ENCODE results near the gene WFS1. TPM values are rescaled to one million over a fixed set of nuclear protein-coding genes. Genes with fewer than 3 reads are reported as not detected.

Gene WFS1
- total RNA-seq, 6 experiments from 2014 or later, result 11.3 to 19.7 (median 15.9) TPM

DNA sequence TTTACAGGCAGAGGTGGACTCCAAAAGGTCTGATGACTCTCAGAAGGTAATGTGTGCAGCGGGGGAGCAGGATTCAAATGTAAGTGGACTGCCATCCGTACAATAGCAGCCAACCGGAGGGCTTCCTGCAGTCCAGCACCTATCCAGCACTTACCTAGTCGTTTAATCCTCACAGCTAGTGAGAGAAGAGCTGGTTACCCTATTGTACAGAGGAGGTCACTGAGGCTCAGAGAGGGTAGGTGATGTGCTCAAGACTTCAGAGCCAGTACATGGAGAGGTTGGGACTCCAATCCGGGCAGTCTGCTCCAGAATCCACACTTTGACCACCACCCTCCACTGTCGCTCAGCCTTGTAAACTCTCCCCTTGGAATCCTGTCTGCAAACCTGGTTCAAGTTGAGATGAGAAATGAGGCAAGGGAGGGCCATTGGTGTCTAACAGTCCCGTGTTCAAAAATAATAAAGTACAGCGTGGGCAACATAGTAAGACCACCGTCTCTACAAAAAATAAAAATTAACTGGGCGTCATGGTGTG, 46.8 kb upstream of the WFS1 start:
- intact Hi-C loops (cut with DNase I), result no loop called here
- H3K4me3 ChIP-seq, result no peak overlapping the region
- peaks cover 0 to 4% (median 0%) of the 10 kb centered on the region in 4 donors for H3K9me3 ChIP-seq
- H3K36me3 ChIP-seq, result no peaks in the 10 kb centered on the region
- WGBS (ENCODE audit: insufficient coverage, low coverage, low lambda C conversion rate, missing lambda C conversion rate), result 54% methylated on average over 7 of the region's 10 CpGs
- TF ChIP-seq POLR2A (IDR thresholded peaks at IDR 0.05), result no peak
- TF ChIP-seq, protein P1, sequence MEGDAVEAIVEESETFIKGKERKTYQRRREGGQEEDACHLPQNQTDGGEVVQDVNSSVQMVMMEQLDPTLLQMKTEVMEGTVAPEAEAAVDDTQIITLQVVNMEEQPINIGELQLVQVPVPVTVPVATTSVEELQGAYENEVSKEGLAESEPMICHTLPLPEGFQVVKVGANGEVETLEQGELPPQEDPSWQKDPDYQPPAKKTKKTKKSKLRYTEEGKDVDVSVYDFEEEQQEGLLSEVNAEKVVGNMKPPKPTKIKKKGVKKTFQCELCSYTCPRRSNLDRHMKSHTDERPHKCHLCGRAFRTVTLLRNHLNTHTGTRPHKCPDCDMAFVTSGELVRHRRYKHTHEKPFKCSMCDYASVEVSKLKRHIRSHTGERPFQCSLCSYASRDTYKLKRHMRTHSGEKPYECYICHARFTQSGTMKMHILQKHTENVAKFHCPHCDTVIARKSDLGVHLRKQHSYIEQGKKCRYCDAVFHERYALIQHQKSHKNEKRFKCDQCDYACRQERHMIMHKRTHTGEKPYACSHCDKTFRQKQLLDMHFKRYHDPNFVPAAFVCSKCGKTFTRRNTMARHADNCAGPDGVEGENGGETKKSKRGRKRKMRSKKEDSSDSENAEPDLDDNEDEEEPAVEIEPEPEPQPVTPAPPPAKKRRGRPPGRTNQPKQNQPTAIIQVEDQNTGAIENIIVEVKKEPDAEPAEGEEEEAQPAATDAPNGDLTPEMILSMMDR (IDR thresholded peaks at IDR 0.05), result no peak
- H3K27me3 ChIP-seq, result peaks cover 0 to 23% of the 10 kb centered on the region in 2 donors
- peaks cover 0 to 4% (median 0%) of the 10 kb centered on the region in 4 donors for H3K4me1 ChIP-seq
- DNase-seq (peak in 1 of 3 donors; percentile 17), ATAC-seq (no peak)
- no peak overlapping the region for H3K27ac ChIP-seq

DNA sequence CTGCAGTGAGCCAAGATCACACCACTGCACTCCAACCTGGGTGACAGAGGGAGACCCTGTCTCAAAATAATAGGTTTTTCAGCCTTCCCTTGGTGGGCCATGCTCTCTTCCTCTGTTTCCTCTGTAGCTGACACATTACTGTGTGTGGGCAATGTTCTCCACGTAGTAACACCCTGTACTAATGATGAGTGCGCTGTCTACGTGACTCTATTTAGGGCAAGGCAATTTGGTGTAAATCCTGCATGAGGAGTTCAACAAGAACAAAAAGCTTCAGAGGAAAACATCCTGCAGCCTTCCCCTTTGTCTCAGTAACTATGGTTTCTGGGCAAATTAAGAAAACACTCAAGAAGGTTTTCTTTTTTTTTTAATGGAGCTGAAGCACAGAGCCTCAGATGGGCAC, 44.9 kb upstream of the WFS1 start:
- no peak for ATAC-seq

DNA sequence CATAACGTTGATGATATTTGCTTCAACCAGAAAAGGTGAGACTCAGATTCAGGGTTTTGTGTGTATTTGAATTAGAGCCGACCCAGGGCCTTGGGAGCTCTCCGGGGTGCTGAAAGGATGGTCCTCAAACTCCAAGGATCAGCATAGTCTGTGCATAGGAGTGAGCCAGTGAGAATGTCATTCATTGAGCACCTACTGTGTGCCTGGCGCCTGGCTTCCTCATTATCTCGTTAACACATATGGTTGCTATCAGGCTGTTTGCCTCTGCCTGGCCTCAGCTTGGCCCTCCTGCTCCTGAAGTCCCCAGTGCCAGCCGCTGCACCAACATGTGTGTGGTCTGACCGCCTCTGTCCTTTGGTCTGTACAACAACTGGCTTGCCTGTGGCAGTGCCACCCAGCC, 44.2 kb upstream of the WFS1 start:
- Histone ChIP-seq H3K27me3 (peaks cover 0 to 20% of the 10 kb centered on the region in 2 donors), H3K4me1 (peaks cover 0 to 4% (median 0%) of the 10 kb centered on the region in 4 donors), H3K27ac (no peak overlapping the region), H3K36me3 (no peaks in the 10 kb centered on the region), H3K4me3 (no peak overlapping the region), H3K9me3 (peaks cover 0 to 4% (median 0%) of the 10 kb centered on the region in 4 donors)
- ATAC-seq (no peak), DNase-seq (peak in 2 of 3 donors; percentile 31 to 38)
- 4% methylated on average over 5 of the region's 7 CpGs for WGBS (ENCODE audit: insufficient coverage, low coverage, low lambda C conversion rate, missing lambda C conversion rate)
- intact Hi-C loops (cut with DNase I), result no loop called here
- no peak for TF ChIP-seq POLR2A (IDR thresholded peaks at IDR 0.05)
- TF ChIP-seq, protein P1 (IDR thresholded peaks at IDR 0.05), result no peak

More for the DNA sequence above, 44.9 kb upstream of the WFS1 start:
- WGBS (ENCODE audit: insufficient coverage, low coverage, low lambda C conversion rate, missing lambda C conversion rate), result 63% methylated on average over 3 of the region's 3 CpGs
- Histone ChIP-seq H3K4me1 (peaks cover 0 to 4% (median 0%) of the 10 kb centered on the region in 4 donors), H3K36me3 (no peaks in the 10 kb centered on the region), H3K27me3 (peaks cover 0 to 23% of the 10 kb centered on the region in 2 donors), H3K4me3 (no peak overlapping the region), H3K9me3 (peaks cover 0 to 4% (median 0%) of the 10 kb centered on the region in 4 donors), H3K27ac (no peak overlapping the region)
- peak in 1 of 3 donors; percentile 2 for DNase-seq
- intact Hi-C loops (cut with DNase I), result no loop called here
- TF ChIP-seq, protein P1 (IDR thresholded peaks at IDR 0.05), result no peak
- TF ChIP-seq POLR2A (IDR thresholded peaks at IDR 0.05), result no peak

DNA sequence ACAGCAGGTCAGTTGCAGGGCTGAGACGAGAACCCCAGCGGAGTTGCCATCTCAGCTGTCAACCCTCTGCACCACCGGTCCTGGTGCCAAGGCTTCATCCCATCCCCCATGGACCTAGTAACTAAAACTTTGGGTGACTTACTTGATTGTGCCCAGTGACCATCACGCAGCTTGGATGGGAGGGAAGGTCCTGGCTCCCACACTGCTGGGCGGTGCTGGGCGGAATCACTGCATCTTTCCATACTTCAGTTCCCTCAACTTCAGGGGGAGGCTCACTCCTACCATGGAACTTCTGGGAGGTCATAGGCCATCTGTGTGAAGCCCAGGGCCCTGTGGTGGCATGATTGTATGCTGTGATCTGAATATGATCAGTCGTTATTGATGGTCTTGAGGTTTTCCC, 43.1 kb upstream of the WFS1 start:
- Histone ChIP-seq H3K27me3 (peaks cover 0 to 12% of the 10 kb centered on the region in 2 donors), H3K9me3 (peaks cover 0 to 4% (median 0%) of the 10 kb centered on the region in 4 donors), H3K4me3 (no peak overlapping the region), H3K36me3 (no peaks in the 10 kb centered on the region), H3K4me1 (peaks cover 0 to 4% (median 0%) of the 10 kb centered on the region in 4 donors), H3K27ac (no peak overlapping the region)
- ATAC-seq, result no peak
- DNase-seq, result peak in 1 of 3 donors; percentile 18
- intact Hi-C loops (cut with DNase I), result no loop called here
- WGBS (ENCODE audit: insufficient coverage, low coverage, low lambda C conversion rate, missing lambda C conversion rate), result 47% methylated on average over 2 of the region's 7 CpGs
- TF ChIP-seq, protein P1 (IDR thresholded peaks at IDR 0.05), result no peak
- no peak for TF ChIP-seq POLR2A (IDR thresholded peaks at IDR 0.05)

All from right lobe of liver (tissue), 6 donors.